HepG2 (cell line): ENCODE data around the gene KCNQ5. TPM values are rescaled to one million over a fixed set of nuclear protein-coding genes. Genes with fewer than 3 reads are reported as not detected.

Source experiments
- ATAC-seq: fragments of 200-7000 bp; cut with Tn5 transposase; 3 replicates; pipeline ENCODE4 v1.9.1; 2020; ENCODE audit warnings: mild to moderate bottlenecking, moderate library complexity
- BruUV-seq: library from RNA; stranded (reverse); fragments of 400-500 nt; replicated peaks from 2 replicates; lab custom pipeline; 2021; lab: Mats Ljungman, UMichigan
- CTCF ChIA-PET: fragments of 300-600 bp; formaldehyde crosslinking; extraction: SDS; loops from one replicate; lab custom pipeline; 2021; ENCODE audit warnings: low total read pairs, inconsistent platforms, low intra/inter-chr PET ratio; lab: Yijun Ruan, JAX
- POLR2A ChIA-PET: fragments of 350-600 bp; sonication (Branson Sonifier 250); formaldehyde crosslinking; loops from one replicate; lab custom pipeline; 2020; ENCODE audit warnings: antibody characterized with exemption, inconsistent platforms; lab: Yijun Ruan, JAX
- DNase-seq: peaks from one replicate; pipeline ENCODE4 v3.0.0-alpha.2; 2015; ENCODE audit warnings: low spot score
- FAIRE-seq: peaks from 3 replicates; lab custom pipeline; 2011; peaks lifted over from hg19 to GRCh38; lab: Jason Lieb, UNC
- H2AFZ ChIP-seq: one replicate; pipeline ENCODE4 v1.6.1; 2011; ENCODE audit warnings: low read length, inconsistent platforms
- H3K27ac ChIP-seq: fragments of 300-600 bp; 3 replicates; pipeline ENCODE4 v1.8.0; 2011; ENCODE audit warnings: mixed run types, mild to moderate bottlenecking, mixed read lengths, low read length, inconsistent platforms; ENCODE audit not compliant: insufficient read depth; ENCODE audit errors: extremely low read length
- H3K27me3 ChIP-seq, 2 experiments: fragments of 200-600 bp in 1 of 2; 2 replicates in 1 of 2; 3 replicates in 1 of 2; pipeline versions ENCODE4 v1.6.0 to v1.8.0; 2011; ENCODE audit warnings: low read length in 2 of 2, mild to moderate bottlenecking in 2 of 2, moderate library complexity in 2 of 2, inconsistent platforms in 1 of 2; ENCODE audit not compliant: insufficient read depth in 2 of 2, control insufficient read depth in 1 of 2
- H3K36me3 ChIP-seq, 2 experiments: fragments of 200-600 bp in 1 of 2; replicated peaks in 1 of 2; 2 replicates in 1 of 2; 3 replicates in 1 of 2; pipeline versions ENCODE4 v1.5.1 to v1.8.0; 2011; ENCODE audit warnings: low read length in 2 of 2, inconsistent platforms in 1 of 2; ENCODE audit not compliant: insufficient read depth in 2 of 2, control insufficient read depth in 1 of 2
- H3K4me1 ChIP-seq: 2 replicates; pipeline ENCODE4 v1.5.1; 2012; ENCODE audit warnings: low read length, inconsistent platforms; ENCODE audit not compliant: insufficient read depth
- H3K4me2 ChIP-seq: 2 replicates; pipeline ENCODE4 v1.6.0; 2011; ENCODE audit warnings: low read depth, low read length, inconsistent platforms
- H3K4me3 ChIP-seq, 3 experiments: fragments of 200-600 bp in 1 of 3; sonication (generic), shearing (Covaris generic) in 1 of 3; replicated peaks in 1 of 3; 2 replicates each; pipeline ENCODE4 v1.5.1; 2011 to 2016; ENCODE audit warnings: low read length in 3 of 3, inconsistent platforms in 2 of 3, low read depth in 2 of 3, mild to moderate bottlenecking in 2 of 3, control low read depth in 1 of 3, mixed read lengths in 1 of 3; ENCODE audit not compliant: insufficient read depth in 1 of 3
- H3K79me2 ChIP-seq: one replicate; pipeline ENCODE4 v1.6.1; 2011; ENCODE audit warnings: low read length, inconsistent platforms; ENCODE audit not compliant: insufficient read depth
- H3K9ac ChIP-seq: 2 replicates; pipeline ENCODE4 v1.6.0; 2011; ENCODE audit warnings: mild to moderate bottlenecking, low read depth, low read length, inconsistent platforms; ENCODE audit not compliant: insufficient read depth
- H3K9me3 ChIP-seq: 2 replicates; pipeline ENCODE4 v1.5.1; 2012; ENCODE audit warnings: mild to moderate bottlenecking, low read length
- H4K20me1 ChIP-seq: 2 replicates; pipeline ENCODE4 v1.6.0; 2011; ENCODE audit warnings: inconsistent platforms, mild to moderate bottlenecking, low read length, moderate library complexity; ENCODE audit not compliant: insufficient read depth
- HCFC1 ChIP-seq: fragments of 150-350 bp; IDR thresholded peaks from 2 replicates; pipeline ENCODE4 v1.6.1; 2014; ENCODE audit warnings: low read depth, low read length
- JARID2 ChIP-seq: sonication (generic); formaldehyde crosslinking; IDR thresholded peaks from 2 replicates; pipeline ENCODE4 v1.8.1; 2023; ENCODE audit warnings: missing genetic modification reagents, inconsistent platforms; ENCODE audit not compliant: insufficient replicate concordance
- RARG ChIP-seq: sonication (generic); formaldehyde crosslinking; IDR thresholded peaks from 2 replicates; pipeline ENCODE4 v1.4.0; 2020; ENCODE audit warnings: low read depth, mild to moderate bottlenecking, missing genetic modification reagents
- ZNF34 ChIP-seq: sonication (generic); formaldehyde crosslinking; IDR thresholded peaks from 2 replicates; pipeline ENCODE4 v1.4.0; 2020; ENCODE audit warnings: mild to moderate bottlenecking, missing genetic modification reagents, borderline replicate concordance
- ZNF468 ChIP-seq: sonication (generic); formaldehyde crosslinking; IDR thresholded peaks from 2 replicates; pipeline ENCODE4 v1.8.0; 2022; ENCODE audit warnings: mild to moderate bottlenecking, moderate library complexity, missing genetic modification reagents
- WGBS: methylation state at CpG from one replicate; pipeline ENCODE4 v1.1.6; 2017; ENCODE audit warnings: low lambda C conversion rate; 5-methylcytosine and 5-hydroxymethylcytosine counted together
- in situ Hi-C: cut with HindIII; loops from 2 replicates; pipeline ENCODE4 v1.10.0; 2017; ENCODE audit warnings: low pct_unique_long_range_greater_than_20kb; ENCODE audit not compliant: extremely low pct_ligation_motif_present
- intact Hi-C: fragments of 100-400 bp; cut with micrococcal nuclease; formaldehyde crosslinking; loops from one replicate; pipeline ENCODE4 v1.10.0; 2022; ENCODE audit not compliant: unreplicated experiment
- polyA plus RNA-seq, 8 experiments: library from polyadenylated mRNA; depleted of rRNA in 3 of 8; stranded (reverse) in 7 of 8; unstranded in 1 of 8; fragments of >200 nt; fragmentation: Illumina TruSeq in 4 of 8; extraction: Trizol in 4 of 8; gene quantifications; 2 replicates each; pipeline versions ENCODE4 v1.2.1 to v1.2.3, GENCODE V29; 2011 to 2016; ENCODE audit warnings: low read depth in 4 of 8, missing spikeins in 1 of 8, mixed read lengths in 1 of 8; ENCODE audit not compliant: insufficient read depth in 1 of 8
- total RNA-seq, 5 experiments: library from RNA; depleted of rRNA; stranded (reverse); fragments of >200 nt; fragmentation: Illumina TruSeq; extraction: Trizol; gene quantifications; 2 replicates each; pipeline ENCODE4 v1.2.3, GENCODE V29; 2016; ENCODE audit warnings: low read depth in 1 of 5
- TF ChIP-seq, protein P1 (sequence below): sonication (generic); formaldehyde crosslinking; IDR thresholded peaks from 2 replicates; pipeline ENCODE4 v1.4.0; 2020; ENCODE audit warnings: missing genetic modification reagents

Gene KCNQ5
- total and polyA plus RNA-seq, 2 of the 13 experiments (the other 11 are each of a cell fraction or from before 2014, with no cell fraction given) = 0.04 TPM; not detected in 1

DNA sequence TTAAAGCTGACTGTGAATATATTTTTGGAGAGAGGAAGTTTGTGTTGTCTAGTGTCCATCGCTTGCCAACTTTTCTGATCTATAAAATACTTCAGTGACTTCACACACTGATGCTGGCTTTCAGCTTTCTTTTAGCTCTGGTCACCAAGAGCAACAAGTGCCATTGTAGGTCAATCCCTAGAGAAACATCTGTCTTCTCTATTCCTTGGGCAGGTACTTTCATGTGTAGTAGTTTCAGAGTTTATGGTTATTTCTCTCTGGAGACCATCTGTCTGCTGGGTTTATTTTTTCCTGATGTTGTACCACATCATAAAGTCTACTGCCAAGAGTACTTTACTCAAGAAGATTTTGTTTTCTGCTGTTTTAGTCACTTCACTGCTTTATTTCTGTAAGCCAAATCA is 353.5 kb downstream of the KCNQ5 start (continued):
- TF ChIP-seq HCFC1 (no peak), JARID2 (CRISPR knock-in tag) (no peak), RARG (CRISPR knock-in tag) (no peak)

DNA sequence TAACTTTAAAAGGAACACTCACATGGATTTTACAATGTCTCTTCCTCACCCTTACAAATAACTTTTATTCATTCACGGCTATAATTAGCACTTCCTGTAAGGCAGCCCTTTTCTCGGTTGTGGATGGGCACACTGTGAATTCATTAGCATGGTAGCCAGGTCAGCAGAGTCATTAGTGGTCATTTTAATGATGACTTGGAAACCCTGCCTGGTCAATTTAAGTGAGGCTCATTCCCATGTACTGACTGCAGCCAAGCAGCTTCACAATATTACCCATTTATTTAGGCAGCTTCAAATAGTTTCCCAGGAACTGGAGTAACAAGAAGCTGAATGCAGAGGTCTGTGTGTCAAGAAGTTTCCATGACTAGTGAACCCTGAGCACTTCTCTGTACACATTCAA is 354.6 kb downstream of the KCNQ5 start:
- ChIA-PET CTCF (no interaction called here), POLR2A (no interaction called here)
- DNase-seq = no peak
- Histone ChIP-seq H3K9me3 (no peaks in the 10 kb centered on the region), H3K27me3 (no peaks in the 10 kb centered on the region; a peak in 1 of 5 replicates), H2AFZ (no peak overlapping the region), H3K79me2 (no peaks in the 10 kb centered on the region), H3K9ac (no peak overlapping the region), H3K4me3 (no peak overlapping the region), H3K36me3 (no peaks in the 10 kb centered on the region), H3K4me1 (no peaks in the 10 kb centered on the region), H4K20me1 (no peaks in the 10 kb centered on the region), H3K27ac (no peak overlapping the region), H3K4me2 (no peak overlapping the region)
- TF ChIP-seq ZNF34 (CRISPR knock-in tag) (no peak), ZNF468 (CRISPR knock-in tag) (no peak)
- TF ChIP-seq, protein P1, sequence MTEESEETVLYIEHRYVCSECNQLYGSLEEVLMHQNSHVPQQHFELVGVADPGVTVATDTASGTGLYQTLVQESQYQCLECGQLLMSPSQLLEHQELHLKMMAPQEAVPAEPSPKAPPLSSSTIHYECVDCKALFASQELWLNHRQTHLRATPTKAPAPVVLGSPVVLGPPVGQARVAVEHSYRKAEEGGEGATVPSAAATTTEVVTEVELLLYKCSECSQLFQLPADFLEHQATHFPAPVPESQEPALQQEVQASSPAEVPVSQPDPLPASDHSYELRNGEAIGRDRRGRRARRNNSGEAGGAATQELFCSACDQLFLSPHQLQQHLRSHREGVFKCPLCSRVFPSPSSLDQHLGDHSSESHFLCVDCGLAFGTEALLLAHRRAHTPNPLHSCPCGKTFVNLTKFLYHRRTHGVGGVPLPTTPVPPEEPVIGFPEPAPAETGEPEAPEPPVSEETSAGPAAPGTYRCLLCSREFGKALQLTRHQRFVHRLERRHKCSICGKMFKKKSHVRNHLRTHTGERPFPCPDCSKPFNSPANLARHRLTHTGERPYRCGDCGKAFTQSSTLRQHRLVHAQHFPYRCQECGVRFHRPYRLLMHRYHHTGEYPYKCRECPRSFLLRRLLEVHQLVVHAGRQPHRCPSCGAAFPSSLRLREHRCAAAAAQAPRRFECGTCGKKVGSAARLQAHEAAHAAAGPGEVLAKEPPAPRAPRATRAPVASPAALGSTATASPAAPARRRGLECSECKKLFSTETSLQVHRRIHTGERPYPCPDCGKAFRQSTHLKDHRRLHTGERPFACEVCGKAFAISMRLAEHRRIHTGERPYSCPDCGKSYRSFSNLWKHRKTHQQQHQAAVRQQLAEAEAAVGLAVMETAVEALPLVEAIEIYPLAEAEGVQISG (CRISPR knock-in tag) = no peak
- 3% methylated on average over 2 of the region's 2 CpGs for WGBS
- in situ Hi-C loops (no loop called here), intact Hi-C loops (no loop called here)
- BruUV-seq = no TSS peak
- FAIRE-seq = no peak
- ATAC-seq = no peak
